Esophagus muscularis mucosa (tissue), 4 donors: ENCODE results near the gene PFDN1. TPM values are rescaled to one million over a fixed set of nuclear protein-coding genes. Genes with fewer than 3 reads are reported as not detected.

ENCODE experiments used
- DNase-seq: peaks from one replicate; pipeline ENCODE4 v3.0.0-alpha.2; 2017; ENCODE audit errors: extremely low spot score
- H3K27ac ChIP-seq, 4 donors: fragments of 200-600 bp; sonication (generic); replicated peaks in 1 of 4; 1 replicate in 3 of 4; 2 replicates in 1 of 4; pipeline ENCODE4 v1.5.1; 2016 to 2019; ENCODE audit warnings: mild to moderate bottlenecking in 1 of 4
- H3K27me3 ChIP-seq, 4 donors: fragments of 200-600 bp; sonication (generic); one replicate each; pipeline versions ENCODE4 v1.5.1 to v1.6.0; 2016 to 2019
- H3K36me3 ChIP-seq, 4 donors: fragments of 200-600 bp; sonication (generic); one replicate each; pipeline ENCODE4 v1.5.1; 2016 to 2019
- H3K4me1 ChIP-seq, 4 donors: fragments of 200-600 bp; sonication (generic); one replicate each; pipeline ENCODE4 v1.5.1; 2016 to 2019
- H3K4me3 ChIP-seq, 4 donors: fragments of 200-600 bp; sonication (generic); 1 replicate in 2 of 4; 2 replicates in 2 of 4; pipeline ENCODE4 v1.5.1; 2016 to 2019; ENCODE audit warnings: mild to moderate bottlenecking in 4 of 4, moderate library complexity in 1 of 4
- H3K9me3 ChIP-seq, 4 donors: fragments of 200-600 bp; sonication (generic); 1 replicate in 3 of 4; 2 replicates in 1 of 4; pipeline ENCODE4 v1.5.1; 2016 to 2019
- CTCF ChIP-seq, 3 experiments: fragments of 200-600 bp in 2 of 3; fragments of 450-650 bp in 1 of 3; sonication (generic) in 2 of 3; IDR thresholded peaks; one replicate each; pipeline ENCODE4 v1.5.1; 2017 to 2019; ENCODE audit warnings: antibody characterized with exemption in 3 of 3, mild to moderate bottlenecking in 2 of 3, moderate library complexity in 1 of 3
- EP300 ChIP-seq: sonication (generic); formaldehyde crosslinking; IDR thresholded peaks from one replicate; pipeline ENCODE4 v1.6.1; 2017; ENCODE audit warnings: antibody characterized with exemption
- POLR2A ChIP-seq: fragments of 450-650 bp; IDR thresholded peaks from one replicate; pipeline ENCODE4 v1.6.1; 2017; ENCODE audit warnings: antibody characterized with exemption, moderate library complexity, mild to moderate bottlenecking, low read depth
- POLR2AphosphoS5 ChIP-seq, 2 donors: sonication (generic); formaldehyde crosslinking; IDR thresholded peaks; one replicate each; pipeline ENCODE4 v1.6.1; 2017; ENCODE audit warnings: antibody characterized with exemption in 2 of 2
- WGBS: methylation state at CpG from one replicate; pipeline ENCODE4 v1.1.5; 2018; 5-methylcytosine and 5-hydroxymethylcytosine counted together
- intact Hi-C: fragments of 100-400 bp; cut with DNase I; formaldehyde crosslinking; loops from one replicate; pipeline ENCODE4 v1.15.1; 2023
- total RNA-seq, 4 donors: library from RNA; depleted of rRNA; stranded (reverse); fragments of >200 nt; gene quantifications; one replicate each; pipeline versions ENCODE4 v1.1.0 to v1.2.1, GENCODE V29; 2016

Gene PFDN1
- total RNA-seq, 4 donors from 2014 or later = 84.8 to 126 (median 101) TPM

- no peak overlapping the region for H3K4me3 ChIP-seq
- DNase-seq = no peak
- no peak overlapping the region for H3K27ac ChIP-seq
- H3K36me3 ChIP-seq = peaks cover 0 to 6% (median 5%) of the 10 kb centered on the region in 4 donors
- intact Hi-C loops = no loop called here
- H3K9me3 ChIP-seq = no peaks in the 10 kb centered on the region
- WGBS = 64% methylated on average over 2 of the region's 2 CpGs
- peaks cover 30 to 38% (median 34%) of the 10 kb centered on the region in 4 donors for H3K4me1 ChIP-seq
- no peaks in the 10 kb centered on the region for H3K27me3 ChIP-seq
- TF ChIP-seq POLR2A (no peak), CTCF (IDR thresholded peaks at IDR 0.05) (no peak), EP300 (no peak), POLR2AphosphoS5 (IDR thresholded peaks at IDR 0.05) (no peak)
Measured at GRCh38 chr5:140327589-140327988, 24.7 kb upstream of the PFDN1 start.

GRCh38 chr5:140325486-140325885 is 22.6 kb upstream of the PFDN1 start:
- Histone ChIP-seq H3K27me3 (no peaks in the 10 kb centered on the region), H3K4me3 (no peak overlapping the region), H3K36me3 (no peaks in the 10 kb centered on the region), H3K4me1 (peaks cover 45 to 49% (median 47%) of the 10 kb centered on the region in 4 donors), H3K27ac (peak overlapping the region in 1 of 4 donors; percentile 83), H3K9me3 (no peaks in the 10 kb centered on the region)
- intact Hi-C loops = no loop called here
- DNase-seq = no peak
- WGBS = 96% methylated on average over 3 of the region's 3 CpGs
- TF ChIP-seq POLR2AphosphoS5 (IDR thresholded peaks at IDR 0.05) (no peak), POLR2A (no peak), CTCF (IDR thresholded peaks at IDR 0.05) (no peak)

GRCh38 chr5:140324617-140325241 is 21.8 kb upstream of the PFDN1 start:
- DNase-seq = peak; percentile 78
- H3K27ac ChIP-seq = peak overlapping the region in 3 of 4 donors; percentile 25 to 83 (median 75)

GRCh38 chr5:140324041-140324600 is 21.2 kb upstream of the PFDN1 start:
- Histone ChIP-seq H3K4me1 (peaks cover 42 to 46% (median 43%) of the 10 kb centered on the region in 4 donors), H3K36me3 (no peaks in the 10 kb centered on the region), H3K9me3 (no peaks in the 10 kb centered on the region), H3K27me3 (no peaks in the 10 kb centered on the region), H3K4me3 (no peak overlapping the region), H3K27ac (peak overlapping the region; percentile 25 to 83 (median 55))
- DNase-seq = no peak
- WGBS = 83% methylated on average over 4 of the region's 5 CpGs
- TF ChIP-seq EP300 (no peak), CTCF (IDR thresholded peaks at IDR 0.05) (no peak), POLR2A (no peak), POLR2AphosphoS5 (IDR thresholded peaks at IDR 0.05) (no peak)
- intact Hi-C loops = no loop called here

More at GRCh38 chr5:140324617-140325241, 21.8 kb upstream of the PFDN1 start:
- WGBS = 55% methylated on average over 1 of the region's 1 CpG
- intact Hi-C loops = no loop called here
- no peaks in the 10 kb centered on the region for H3K36me3 ChIP-seq
- H3K9me3 ChIP-seq = no peaks in the 10 kb centered on the region
- no peak overlapping the region for H3K4me3 ChIP-seq
- no peaks in the 10 kb centered on the region for H3K27me3 ChIP-seq
- TF ChIP-seq CTCF (IDR thresholded peaks at IDR 0.05) (no peak), POLR2A (no peak), EP300 (no peak), POLR2AphosphoS5 (IDR thresholded peaks at IDR 0.05) (no peak)
- H3K4me1 ChIP-seq = peaks cover 44 to 49% (median 47%) of the 10 kb centered on the region in 4 donors
